Measurements from ENCODE around the gene HDAC1.

HDAC1 gene

DNA sequence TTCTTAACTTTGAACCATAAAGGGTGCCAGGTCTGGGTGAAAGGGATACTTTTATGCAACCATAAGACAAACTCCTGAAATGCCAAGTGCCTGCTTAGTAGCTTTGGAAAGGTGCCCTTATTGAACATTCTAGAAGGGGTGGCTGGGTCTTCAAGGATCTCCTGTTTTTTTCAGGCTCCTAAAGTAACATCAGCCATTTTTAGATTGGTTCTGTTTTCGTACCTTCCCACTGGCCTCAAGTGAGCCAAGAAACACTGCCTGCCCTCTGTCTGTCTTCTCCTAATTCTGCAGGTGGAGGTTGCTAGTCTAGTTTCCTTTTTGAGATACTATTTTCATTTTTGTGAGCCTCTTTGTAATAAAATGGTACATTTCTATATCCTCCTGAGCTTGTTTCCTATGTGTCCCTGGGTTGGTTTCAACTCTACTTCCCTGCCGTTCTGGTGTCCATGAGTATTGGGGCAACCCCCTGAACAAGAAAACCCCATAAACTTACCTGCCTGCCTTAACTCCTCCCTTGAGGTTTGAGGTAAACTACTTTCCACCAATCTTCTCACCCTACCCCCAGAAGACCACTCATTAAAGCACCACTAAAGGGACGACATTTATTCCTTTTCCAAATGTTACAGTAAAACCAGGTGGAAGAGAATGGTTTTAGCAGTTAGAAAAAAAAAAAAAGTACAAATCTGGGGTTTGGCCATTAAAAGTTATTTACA is 41.5 kb downstream of the HDAC1 start:
- TF ChIP-seq SIN3A (IDR thresholded peaks at IDR 0.05; ENCODE audit: borderline replicate concordance, insufficient read depth, low read length) = no peak
- TF ChIP-seq REST (IDR thresholded peaks at IDR 0.05; ENCODE audit: insufficient read depth in 1 of 2, low read depth in 2 of 2, low read length in 2 of 2) = no peak
- no peak for TF ChIP-seq FOXP2 (optimal IDR thresholded peaks at IDR 0.05; ENCODE audit: borderline replicate concordance, extremely low read depth, extremely low read length, insufficient read depth)
- TF ChIP-seq TAF1 (IDR thresholded peaks at IDR 0.05; ENCODE audit: borderline replicate concordance, insufficient read depth, low read length) = no peak
- TF ChIP-seq POLR2AphosphoS5 (IDR thresholded peaks at IDR 0.05; ENCODE audit: low read depth, low read length) = no peak

DNA sequence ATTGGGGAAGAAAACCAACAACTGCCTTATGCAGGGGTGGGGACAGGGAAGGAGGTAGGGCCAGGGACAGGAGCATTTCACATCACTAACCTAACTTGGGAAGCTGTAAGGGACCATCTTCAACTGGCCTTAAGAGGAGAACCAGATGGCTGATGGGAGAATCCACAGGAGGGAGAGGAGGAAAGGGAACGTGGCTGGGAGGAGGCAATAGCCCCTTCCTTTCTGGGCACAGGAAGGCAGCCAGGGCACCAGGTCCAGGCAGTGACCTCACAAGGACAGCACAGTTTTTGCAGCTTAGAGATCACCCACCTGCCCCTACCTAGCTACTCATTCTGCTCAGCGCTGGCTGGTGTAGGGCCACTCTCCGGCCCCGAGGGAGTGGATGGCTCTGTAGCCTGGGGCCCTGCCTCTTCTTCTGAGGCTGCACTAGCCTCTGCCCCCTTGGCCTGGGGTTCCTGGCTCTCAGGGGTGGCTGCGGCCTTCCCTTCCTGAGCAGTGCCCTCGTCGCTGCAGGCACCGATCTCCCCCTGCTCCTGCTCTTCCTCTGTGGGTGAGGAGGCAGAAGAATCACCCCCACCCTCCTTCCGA is 42.5 kb downstream of the HDAC1 start:
- TF ChIP-seq POLR2AphosphoS5 (IDR thresholded peaks at IDR 0.05; ENCODE audit: low read depth, low read length) = no peak
- TF ChIP-seq REST (IDR thresholded peaks at IDR 0.05; ENCODE audit: insufficient read depth in 1 of 2, low read depth in 2 of 2, low read length in 2 of 2) = no peak
- TF ChIP-seq SIN3A (IDR thresholded peaks at IDR 0.05; ENCODE audit: borderline replicate concordance, insufficient read depth, low read length) = no peak
- TF ChIP-seq TAF1 (IDR thresholded peaks at IDR 0.05; ENCODE audit: borderline replicate concordance, insufficient read depth, low read length) = no peak
- TF ChIP-seq FOXP2 (optimal IDR thresholded peaks at IDR 0.05; ENCODE audit: borderline replicate concordance, extremely low read depth, extremely low read length, insufficient read depth) = no peak

DNA sequence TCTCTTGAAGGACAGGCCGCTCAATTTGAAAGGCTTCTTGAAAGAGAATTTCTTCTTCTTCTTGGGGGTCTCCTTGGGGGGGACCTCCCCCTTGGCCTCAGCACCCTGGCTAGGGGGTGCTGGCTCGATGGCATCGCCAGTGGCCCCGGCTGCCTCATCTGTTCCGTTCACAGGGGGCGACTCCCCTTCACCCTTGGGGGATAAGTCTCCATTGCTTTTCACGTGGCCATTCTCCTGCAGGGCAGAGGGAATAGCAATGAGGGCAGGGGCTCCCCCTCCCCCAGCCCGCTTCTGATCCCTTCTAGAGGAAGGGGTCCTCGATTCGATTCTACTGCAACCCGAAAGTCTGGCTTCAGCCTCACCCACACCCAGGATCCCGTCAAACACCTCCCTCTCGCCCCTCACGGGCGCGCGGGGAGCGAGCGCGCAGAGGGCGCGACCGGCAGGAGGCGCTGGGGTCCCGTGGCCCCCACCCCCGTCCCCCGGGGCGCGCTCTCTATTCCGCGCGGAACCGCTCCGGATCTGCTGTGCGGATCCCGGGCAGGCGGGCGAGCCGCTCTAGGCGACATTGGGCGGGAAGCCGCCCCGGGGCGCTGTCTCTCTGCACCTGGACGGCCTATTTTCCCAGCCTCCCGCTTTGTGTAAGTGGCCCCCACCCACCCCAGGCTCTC is 43.1 kb downstream of the HDAC1 start:
- TF ChIP-seq FOXP2 (optimal IDR thresholded peaks at IDR 0.05; ENCODE audit: borderline replicate concordance, extremely low read depth, extremely low read length, insufficient read depth) (peak; percentile 25), POLR2AphosphoS5 (IDR thresholded peaks at IDR 0.05; ENCODE audit: low read depth, low read length) (no peak), SIN3A (IDR thresholded peaks at IDR 0.05; ENCODE audit: borderline replicate concordance, insufficient read depth, low read length) (no peak), REST (IDR thresholded peaks at IDR 0.05; ENCODE audit: insufficient read depth in 1 of 2, low read depth in 2 of 2, low read length in 2 of 2) (no peak), TAF1 (IDR thresholded peaks at IDR 0.05; ENCODE audit: borderline replicate concordance, insufficient read depth, low read length) (no peak)

DNA sequence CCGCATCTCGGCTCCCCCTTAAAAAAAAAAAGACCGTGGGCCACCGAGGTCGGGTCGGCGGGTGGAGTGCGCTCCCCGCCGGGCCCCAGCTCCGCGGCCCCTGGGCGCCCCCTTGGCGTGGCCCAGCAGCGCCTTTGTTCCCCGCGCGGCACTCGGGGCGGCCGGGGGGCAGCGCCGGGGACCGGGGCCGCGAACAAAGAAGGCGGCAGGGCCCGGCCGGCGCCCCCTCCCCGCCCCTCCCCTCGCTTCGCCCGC is 43.6 kb downstream of the HDAC1 start:
- TF ChIP-seq REST (IDR thresholded peaks at IDR 0.05; ENCODE audit: insufficient read depth in 1 of 2, low read depth in 2 of 2, low read length in 2 of 2) = no peak
- no peak for TF ChIP-seq POLR2AphosphoS5 (IDR thresholded peaks at IDR 0.05; ENCODE audit: low read depth, low read length)
- TF ChIP-seq FOXP2 (optimal IDR thresholded peaks at IDR 0.05; ENCODE audit: borderline replicate concordance, extremely low read depth, extremely low read length, insufficient read depth) = no peak
- no peak for TF ChIP-seq SIN3A (IDR thresholded peaks at IDR 0.05; ENCODE audit: borderline replicate concordance, insufficient read depth, low read length)
- no peak for TF ChIP-seq TAF1 (IDR thresholded peaks at IDR 0.05; ENCODE audit: borderline replicate concordance, insufficient read depth, low read length)

Measured in PFSK-1 (cell line).